Kidney epithelial cell (primary cell): ENCODE measurements around the gene NPLOC4. TPM values are rescaled to one million over a fixed set of nuclear protein-coding genes. Genes with fewer than 3 reads are reported as not detected.

Experiments
- DNase-seq: peaks from one replicate; pipeline ENCODE4 v3.0.0-alpha.2; 2010; ENCODE audit warnings: low read depth
- H3K27me3 ChIP-seq: 2 replicates; pipeline ENCODE4 v1.6.0; 2011; ENCODE audit warnings: low read length; ENCODE audit not compliant: control insufficient read depth, insufficient read depth
- H3K36me3 ChIP-seq: 2 replicates; pipeline ENCODE4 v1.5.1; 2011; ENCODE audit warnings: low read length; ENCODE audit not compliant: control insufficient read depth, insufficient read depth
- H3K4me3 ChIP-seq: 2 replicates; pipeline ENCODE4 v1.5.1; 2011; ENCODE audit warnings: low read depth, mild to moderate bottlenecking, control low read depth, low read length
- total RNA-seq: library from RNA; depleted of rRNA; stranded (reverse); fragments of >200 nt; gene quantifications from 2 replicates; pipeline ENCODE4 v1.2.3, GENCODE V29; 2015
- TF ChIP-seq, protein P1 (sequence below): IDR thresholded peaks from 2 replicates; pipeline ENCODE4 v1.5.1; 2011; ENCODE audit warnings: mild to moderate bottlenecking, moderate library complexity, low read length, control low read depth, inconsistent platforms; ENCODE audit not compliant: insufficient read depth, poor library complexity, severe bottlenecking

Gene NPLOC4
- total RNA-seq, 1 donor from 2014 or later = 61.4 TPM

DNA sequence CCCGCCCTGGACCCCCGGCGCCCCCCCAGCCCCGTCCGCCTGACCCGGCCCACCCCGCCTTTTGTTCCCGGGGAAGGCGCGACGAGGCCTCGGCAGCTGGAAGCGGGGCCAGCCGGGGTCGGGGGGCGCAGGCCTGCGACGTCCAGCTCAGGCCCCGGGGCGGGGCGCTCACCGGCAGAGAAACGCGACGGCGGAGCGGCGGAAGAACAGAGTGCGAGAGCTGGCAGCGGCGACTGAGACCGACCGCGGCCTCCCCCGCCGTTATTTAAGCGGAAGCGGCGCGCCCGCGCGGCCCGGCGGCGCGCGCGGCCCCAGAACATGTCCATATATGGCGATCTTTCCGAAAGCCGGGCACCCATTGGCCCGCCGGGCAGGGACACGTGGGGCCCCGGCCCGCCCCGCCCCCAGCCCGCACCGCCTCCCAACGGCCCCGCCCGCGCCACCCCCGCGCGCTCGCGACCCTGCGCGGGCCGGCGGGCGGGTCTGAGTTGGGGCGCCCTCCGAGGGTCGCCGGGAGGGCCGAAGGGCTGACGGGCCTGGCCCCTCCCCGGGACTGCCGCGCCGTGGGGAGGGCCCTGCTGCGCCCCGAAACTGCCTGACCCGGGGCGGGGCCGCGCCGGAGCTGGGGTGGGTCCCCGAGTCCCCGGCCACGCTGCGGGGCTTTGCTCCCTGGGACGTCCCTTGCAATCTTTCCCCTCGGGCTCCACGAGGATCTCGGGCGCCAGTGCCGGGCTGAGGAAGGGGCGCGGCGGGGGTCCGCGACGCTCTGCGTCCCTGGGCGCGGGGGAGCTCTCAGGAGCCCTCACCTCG is 124.1 kb downstream of the NPLOC4 start, which contains the start of gene ACTG1:
TSS of gene ACTG1 (minus strand) at position 238 of the 810 bp plus-strand sequence. CDS start 445 bp downstream, outside the sequence.
- peaks cover 14% of the 10 kb centered on the region for H3K36me3 ChIP-seq
- TF ChIP-seq, protein P1, sequence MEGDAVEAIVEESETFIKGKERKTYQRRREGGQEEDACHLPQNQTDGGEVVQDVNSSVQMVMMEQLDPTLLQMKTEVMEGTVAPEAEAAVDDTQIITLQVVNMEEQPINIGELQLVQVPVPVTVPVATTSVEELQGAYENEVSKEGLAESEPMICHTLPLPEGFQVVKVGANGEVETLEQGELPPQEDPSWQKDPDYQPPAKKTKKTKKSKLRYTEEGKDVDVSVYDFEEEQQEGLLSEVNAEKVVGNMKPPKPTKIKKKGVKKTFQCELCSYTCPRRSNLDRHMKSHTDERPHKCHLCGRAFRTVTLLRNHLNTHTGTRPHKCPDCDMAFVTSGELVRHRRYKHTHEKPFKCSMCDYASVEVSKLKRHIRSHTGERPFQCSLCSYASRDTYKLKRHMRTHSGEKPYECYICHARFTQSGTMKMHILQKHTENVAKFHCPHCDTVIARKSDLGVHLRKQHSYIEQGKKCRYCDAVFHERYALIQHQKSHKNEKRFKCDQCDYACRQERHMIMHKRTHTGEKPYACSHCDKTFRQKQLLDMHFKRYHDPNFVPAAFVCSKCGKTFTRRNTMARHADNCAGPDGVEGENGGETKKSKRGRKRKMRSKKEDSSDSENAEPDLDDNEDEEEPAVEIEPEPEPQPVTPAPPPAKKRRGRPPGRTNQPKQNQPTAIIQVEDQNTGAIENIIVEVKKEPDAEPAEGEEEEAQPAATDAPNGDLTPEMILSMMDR = no peak
- H3K4me3 ChIP-seq = peak within 1 kb of the TSS; percentile 71
- no peaks in the 10 kb centered on the region for H3K27me3 ChIP-seq
- DNase-seq = no peak

DNA sequence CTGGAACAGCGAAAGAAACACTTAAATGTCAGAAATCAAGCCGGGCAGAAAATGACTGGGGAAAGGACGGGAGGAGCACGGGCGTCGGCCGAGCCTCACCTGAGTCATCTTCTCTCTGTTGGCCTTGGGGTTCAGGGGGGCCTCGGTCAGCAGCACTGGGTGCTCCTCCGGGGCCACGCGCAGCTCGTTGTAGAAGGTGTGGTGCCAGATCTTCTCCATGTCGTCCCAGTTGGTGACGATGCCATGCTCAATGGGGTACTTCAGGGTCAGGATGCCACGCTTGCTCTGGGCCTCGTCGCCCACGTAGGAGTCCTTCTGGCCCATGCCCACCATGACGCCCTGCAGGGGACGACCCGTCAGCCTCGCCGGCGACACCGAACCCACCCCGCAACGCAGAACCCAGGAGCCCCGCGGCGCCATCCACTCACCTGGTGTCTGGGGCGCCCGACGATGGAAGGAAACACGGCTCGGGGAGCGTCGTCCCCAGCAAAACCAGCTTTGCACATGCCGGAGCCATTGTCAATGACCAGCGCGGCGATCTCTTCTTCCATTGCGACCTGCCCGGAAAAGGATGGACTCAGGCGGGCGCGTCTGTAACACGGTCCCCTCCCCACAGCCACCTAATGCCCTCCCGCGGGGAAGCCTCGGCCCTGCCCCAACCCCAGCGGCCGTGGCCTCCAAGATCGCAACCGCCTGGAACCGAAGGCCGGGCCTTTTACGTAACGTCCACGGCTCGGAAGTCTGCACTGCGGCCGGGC is 124.9 kb downstream of the NPLOC4 start:
- Histone ChIP-seq H3K4me3 (peak overlapping the region; percentile 61), H3K27me3 (no peaks in the 10 kb centered on the region), H3K36me3 (peaks cover 14% of the 10 kb centered on the region)
- no peak for DNase-seq
- TF ChIP-seq, protein P1 = no peak

DNA sequence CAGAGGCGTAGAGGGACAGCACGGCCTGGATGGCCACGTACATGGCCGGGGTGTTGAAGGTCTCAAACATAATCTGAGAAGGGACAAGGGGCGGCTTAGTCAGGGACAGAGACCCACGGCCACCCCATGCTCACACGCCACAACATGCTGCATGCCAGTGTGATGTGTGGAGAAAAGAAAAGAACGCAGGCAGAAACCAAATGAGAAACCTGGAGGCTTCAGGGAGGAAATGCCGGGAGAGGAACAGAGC is 125.4 kb downstream of the NPLOC4 start:
- DNase-seq = no peak
- H3K27me3 ChIP-seq = no peaks in the 10 kb centered on the region
- peaks cover 14% of the 10 kb centered on the region for H3K36me3 ChIP-seq
- H3K4me3 ChIP-seq = peak overlapping the region; percentile 61
- TF ChIP-seq, protein P1 = no peak

DNA sequence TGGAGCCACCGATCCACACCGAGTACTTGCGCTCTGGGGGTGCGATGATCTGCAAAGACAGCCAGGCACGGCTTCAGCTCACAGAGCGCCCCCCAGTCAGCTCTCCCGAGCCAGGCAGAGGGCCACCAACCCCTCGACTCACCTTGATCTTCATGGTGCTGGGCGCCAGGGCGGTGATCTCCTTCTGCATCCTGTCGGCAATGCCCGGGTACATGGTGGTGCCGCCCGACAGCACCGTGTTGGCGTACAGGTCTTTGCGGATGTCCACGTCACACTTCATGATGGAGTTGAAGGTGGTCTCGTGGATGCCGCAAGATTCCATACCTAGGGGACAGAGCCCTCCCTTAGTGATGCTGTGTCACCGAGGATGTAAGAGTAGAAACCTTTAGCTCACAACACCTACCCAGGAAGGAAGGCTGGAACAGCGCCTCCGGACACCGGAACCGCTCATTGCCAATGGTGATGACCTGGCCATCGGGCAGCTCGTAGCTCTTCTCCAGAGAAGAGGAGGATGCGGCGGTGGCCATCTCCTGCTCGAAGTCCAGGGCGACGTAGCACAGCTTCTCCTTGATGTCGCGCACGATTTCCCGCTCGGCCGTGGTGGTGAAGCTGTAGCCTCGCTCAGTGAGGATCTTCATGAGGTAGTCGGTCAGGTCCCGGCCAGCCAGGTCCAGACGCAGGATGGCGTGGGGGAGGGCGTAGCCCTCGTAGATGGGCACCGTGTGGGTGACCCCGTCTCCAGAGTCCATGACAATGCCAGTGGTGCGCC is 125.9 kb downstream of the NPLOC4 start:
- TF ChIP-seq, protein P1 = no peak
- Histone ChIP-seq H3K4me3 (peak overlapping the region; percentile 61), H3K36me3 (peaks cover 14% of the 10 kb centered on the region), H3K27me3 (no peaks in the 10 kb centered on the region)
- no peak for DNase-seq

DNA sequence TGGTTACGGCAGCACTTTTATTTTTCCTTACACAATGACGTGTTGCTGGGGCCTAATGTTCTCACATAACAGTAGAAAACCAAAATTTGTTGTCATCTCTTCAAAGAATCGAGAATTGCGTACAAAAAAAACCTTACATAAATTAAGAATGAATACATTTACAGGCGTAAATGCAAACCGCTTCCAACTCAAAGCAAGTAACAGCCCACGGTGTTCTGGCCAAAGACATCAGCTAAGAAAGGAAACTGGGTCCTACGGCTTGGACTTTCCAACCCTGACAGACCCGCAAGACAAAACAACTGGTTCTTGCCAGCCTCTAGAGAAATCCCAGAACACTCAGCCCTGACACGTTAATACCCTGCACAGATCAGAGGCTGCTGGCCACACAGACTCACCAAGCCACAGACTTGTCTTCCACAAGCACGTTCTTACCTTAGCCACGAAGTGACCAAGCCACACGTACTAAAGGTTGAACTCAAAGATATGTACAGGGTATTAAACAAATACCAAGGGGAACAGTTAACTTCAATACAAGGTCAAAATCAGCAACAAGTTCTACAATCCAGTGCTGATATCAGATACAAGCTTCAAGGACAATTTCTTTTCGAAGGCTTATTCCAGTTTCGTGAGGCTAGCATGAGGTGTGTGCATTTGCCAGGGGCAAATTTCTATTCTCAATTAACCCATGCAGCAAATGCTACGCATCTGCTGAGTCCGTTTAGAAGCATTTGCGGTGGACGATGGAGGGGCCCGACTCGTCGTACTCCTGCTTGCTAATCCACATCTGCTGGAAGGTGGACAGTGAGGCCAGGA is 126.7 kb downstream of the NPLOC4 start:
- peak overlapping the region; percentile 61 for H3K4me3 ChIP-seq
- H3K36me3 ChIP-seq = peaks cover 14% of the 10 kb centered on the region
- DNase-seq = no peak
- TF ChIP-seq, protein P1 = no peak
- no peaks in the 10 kb centered on the region for H3K27me3 ChIP-seq
